GM12874 (cell line): Measurements from ENCODE around the gene SHB.

Experiments
- CTCF ChIP-seq: IDR thresholded peaks from 2 replicates; pipeline ENCODE4 v1.5.1; 2011; ENCODE audit warnings: low read depth, mild to moderate bottlenecking, control low read depth, low read length, moderate library complexity; ENCODE audit not compliant: insufficient read depth

SHB gene

DNA sequence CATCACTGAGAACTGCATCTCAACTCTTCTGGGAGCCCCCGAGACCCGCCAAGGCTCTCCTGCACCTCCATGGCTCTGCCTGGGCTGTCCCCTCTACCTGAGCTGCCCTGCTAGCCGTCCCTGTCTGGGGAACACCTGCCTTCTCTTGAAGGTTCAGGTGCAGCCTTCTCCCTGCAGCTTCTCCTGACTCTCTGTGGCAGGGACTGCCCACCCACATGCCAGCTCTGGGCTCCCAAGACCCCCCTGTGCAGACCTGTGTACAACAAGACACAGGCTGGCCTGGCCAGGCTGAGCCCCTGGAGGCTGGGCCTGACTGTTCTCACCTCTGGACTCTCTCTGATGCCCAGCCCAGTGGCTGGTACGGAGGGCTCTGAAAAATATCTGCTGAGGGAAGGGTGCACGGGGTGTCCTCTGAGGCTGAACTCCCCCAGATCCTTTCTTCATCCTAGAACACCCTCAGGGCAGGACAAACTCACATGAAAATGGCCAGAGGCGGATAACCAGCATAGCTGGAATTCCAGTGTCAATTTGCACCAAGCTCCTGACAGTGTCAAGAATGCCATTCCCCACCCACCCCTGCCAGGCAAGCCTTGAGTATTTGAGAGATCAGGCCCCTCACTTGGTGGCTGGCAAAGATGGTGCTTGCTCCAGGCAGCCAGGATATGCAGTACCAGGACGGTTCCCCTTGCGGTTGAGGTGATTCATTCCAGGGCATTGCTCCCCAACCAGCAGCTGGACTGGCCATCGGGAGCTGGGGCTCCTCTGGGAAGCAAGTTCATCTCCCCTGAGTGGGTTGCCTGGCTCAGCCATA, 124.2 kb downstream of the SHB start:
- TF ChIP-seq CTCF: no peak

GRCh38 chr9:37944266-37944650, 124.8 kb downstream of the SHB start:
- no peak for TF ChIP-seq CTCF

- no peak for TF ChIP-seq CTCF
These were observed 125.4 kb downstream of the SHB start for GRCh38 chr9:37943345-37944265.

DNA sequence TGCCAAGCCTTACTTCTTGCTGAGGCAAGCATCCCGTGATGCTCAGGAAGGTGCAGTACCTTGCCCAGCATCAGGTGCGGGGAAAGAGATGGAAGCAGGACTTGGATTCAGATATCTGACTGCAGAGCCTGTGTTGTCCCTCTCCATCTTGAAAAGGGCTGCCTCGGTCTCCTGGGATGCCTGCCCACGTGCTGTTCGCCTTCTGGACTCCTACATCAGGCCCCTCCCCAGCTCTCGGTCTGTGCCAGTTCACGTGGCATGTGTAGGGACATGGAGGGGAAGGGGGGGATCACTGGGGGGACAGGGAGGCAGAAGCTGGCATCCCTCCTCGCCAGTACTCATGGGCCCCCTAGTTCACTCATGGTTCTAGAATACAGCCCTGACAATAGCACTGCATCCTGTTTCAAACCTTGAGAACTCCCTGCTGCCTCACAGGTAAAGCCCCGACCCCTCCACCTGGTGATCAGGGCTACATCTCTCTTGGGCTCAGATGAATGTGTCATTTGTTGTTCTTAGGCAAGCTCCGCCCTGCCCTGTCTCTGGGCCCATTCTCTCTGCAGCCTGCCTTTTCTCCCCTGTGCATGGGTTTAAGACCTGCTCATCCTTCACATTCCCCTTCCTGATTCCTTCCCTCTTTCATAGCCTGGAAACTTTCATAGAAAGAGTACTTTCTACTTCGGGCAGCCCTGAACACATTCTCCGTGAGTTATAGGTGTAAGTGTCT, 126.2 kb downstream of the SHB start:
- no peak for TF ChIP-seq CTCF

DNA sequence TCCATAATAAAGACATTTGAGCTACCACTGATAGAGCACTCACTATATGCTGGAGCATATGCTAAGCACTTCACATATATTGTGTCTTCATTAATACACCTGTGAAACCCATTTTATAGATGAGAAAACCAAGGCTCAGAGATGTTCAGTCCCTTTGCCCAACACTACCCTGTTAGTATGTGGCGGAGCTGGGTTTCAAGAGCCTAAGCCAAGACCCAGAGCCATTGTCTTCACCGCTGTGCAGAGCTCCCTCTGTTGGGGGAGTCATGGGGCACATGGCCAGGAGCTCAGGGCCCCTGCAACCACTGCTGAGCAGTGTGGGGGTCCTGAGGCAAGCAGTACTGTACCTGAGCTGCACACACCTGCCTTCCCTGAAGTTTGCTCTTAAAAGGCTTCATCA, 127.8 kb downstream of the SHB start:
- TF ChIP-seq CTCF: no peak

GRCh38 chr9:37939575-37940095, 129.4 kb downstream of the SHB start:
- no peak for TF ChIP-seq CTCF
